ENCODE results near the gene CREB3. TPM values are rescaled to one million over a fixed set of nuclear protein-coding genes. Genes with fewer than 3 reads are reported as not detected.
A peak's percentile ranks its signal among the peaks of the same experiment; 100 is the strongest.

CREB3 gene
- total and polyA plus RNA-seq, 9 of the 15 experiments (the other 6 are each of a cell fraction or from before 2014, with no cell fraction given), result 5.7 to 18.3 (median 14.9) TPM

GRCh38 chr9:35728041-35728971 is 4.2 kb upstream of the CREB3 start (continued):
- TF ChIP-seq, protein P1, sequence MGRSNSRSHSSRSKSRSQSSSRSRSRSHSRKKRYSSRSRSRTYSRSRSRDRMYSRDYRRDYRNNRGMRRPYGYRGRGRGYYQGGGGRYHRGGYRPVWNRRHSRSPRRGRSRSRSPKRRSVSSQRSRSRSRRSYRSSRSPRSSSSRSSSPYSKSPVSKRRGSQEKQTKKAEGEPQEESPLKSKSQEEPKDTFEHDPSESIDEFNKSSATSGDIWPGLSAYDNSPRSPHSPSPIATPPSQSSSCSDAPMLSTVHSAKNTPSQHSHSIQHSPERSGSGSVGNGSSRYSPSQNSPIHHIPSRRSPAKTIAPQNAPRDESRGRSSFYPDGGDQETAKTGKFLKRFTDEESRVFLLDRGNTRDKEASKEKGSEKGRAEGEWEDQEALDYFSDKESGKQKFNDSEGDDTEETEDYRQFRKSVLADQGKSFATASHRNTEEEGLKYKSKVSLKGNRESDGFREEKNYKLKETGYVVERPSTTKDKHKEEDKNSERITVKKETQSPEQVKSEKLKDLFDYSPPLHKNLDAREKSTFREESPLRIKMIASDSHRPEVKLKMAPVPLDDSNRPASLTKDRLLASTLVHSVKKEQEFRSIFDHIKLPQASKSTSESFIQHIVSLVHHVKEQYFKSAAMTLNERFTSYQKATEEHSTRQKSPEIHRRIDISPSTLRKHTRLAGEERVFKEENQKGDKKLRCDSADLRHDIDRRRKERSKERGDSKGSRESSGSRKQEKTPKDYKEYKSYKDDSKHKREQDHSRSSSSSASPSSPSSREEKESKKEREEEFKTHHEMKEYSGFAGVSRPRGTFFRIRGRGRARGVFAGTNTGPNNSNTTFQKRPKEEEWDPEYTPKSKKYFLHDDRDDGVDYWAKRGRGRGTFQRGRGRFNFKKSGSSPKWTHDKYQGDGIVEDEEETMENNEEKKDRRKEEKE (IDR thresholded peaks at IDR 0.05; ENCODE audit: borderline replicate concordance in 1 of 2, control insufficient read depth in 1 of 2, low read depth in 2 of 2, low read length in 1 of 2), result no peak
- no peak for TF ChIP-seq ZNF134 (CRISPR knock-in tag; conservative IDR thresholded peaks at IDR 0.05)
- TF ChIP-seq CEBPG (CRISPR knock-in tag; IDR thresholded peaks at IDR 0.05), result 0 out of 2 replicates have a peak, but pooled peaks have one; percentile 17
- peak; percentile 39; a peak in 2 of 4 replicates for TF ChIP-seq CEBPG (tag; conservative IDR thresholded peaks at IDR 0.05 in 1 of 2, IDR thresholded peaks at IDR 0.05 in 1 of 2)
- TF ChIP-seq U2AF2 (optimal IDR thresholded peaks at IDR 0.05; ENCODE audit: low read depth, low read length), result no peak
- TF ChIP-seq NR2C1 (IDR thresholded peaks at IDR 0.05), result peak; percentile 37; the same call in 1 of the 2 replicates
- TF ChIP-seq NR2C1 (tag; IDR thresholded peaks at IDR 0.05), result peak; percentile 44
- TF ChIP-seq PRMT5 (CRISPR knock-in tag; IDR thresholded peaks at IDR 0.05), result no peak
- TF ChIP-seq ZNF668 (CRISPR knock-in tag; IDR thresholded peaks at IDR 0.05), result no peak
- no peak; a peak in 1 of 4 replicates for TF ChIP-seq UBTF (IDR thresholded peaks at IDR 0.05; ENCODE audit: borderline replicate concordance in 1 of 2, low read depth in 2 of 2, low read length in 2 of 2)
- TF ChIP-seq, protein P2, sequence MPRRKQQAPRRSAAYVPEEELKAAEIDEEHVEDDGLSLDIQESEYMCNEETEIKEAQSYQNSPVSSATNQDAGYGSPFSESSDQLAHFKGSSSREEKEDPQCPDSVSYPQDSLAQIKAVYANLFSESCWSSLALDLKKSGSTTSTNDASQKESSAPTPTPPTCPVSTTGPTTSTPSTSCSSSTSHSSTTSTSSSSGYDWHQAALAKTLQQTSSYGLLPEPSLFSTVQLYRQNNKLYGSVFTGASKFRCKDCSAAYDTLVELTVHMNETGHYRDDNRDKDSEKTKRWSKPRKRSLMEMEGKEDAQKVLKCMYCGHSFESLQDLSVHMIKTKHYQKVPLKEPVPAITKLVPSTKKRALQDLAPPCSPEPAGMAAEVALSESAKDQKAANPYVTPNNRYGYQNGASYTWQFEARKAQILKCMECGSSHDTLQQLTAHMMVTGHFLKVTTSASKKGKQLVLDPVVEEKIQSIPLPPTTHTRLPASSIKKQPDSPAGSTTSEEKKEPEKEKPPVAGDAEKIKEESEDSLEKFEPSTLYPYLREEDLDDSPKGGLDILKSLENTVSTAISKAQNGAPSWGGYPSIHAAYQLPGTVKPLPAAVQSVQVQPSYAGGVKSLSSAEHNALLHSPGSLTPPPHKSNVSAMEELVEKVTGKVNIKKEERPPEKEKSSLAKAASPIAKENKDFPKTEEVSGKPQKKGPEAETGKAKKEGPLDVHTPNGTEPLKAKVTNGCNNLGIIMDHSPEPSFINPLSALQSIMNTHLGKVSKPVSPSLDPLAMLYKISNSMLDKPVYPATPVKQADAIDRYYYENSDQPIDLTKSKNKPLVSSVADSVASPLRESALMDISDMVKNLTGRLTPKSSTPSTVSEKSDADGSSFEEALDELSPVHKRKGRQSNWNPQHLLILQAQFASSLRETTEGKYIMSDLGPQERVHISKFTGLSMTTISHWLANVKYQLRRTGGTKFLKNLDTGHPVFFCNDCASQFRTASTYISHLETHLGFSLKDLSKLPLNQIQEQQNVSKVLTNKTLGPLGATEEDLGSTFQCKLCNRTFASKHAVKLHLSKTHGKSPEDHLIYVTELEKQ (CRISPR knock-in tag; IDR thresholded peaks at IDR 0.05), result no peak
- TF ChIP-seq ZNF764 (CRISPR knock-in tag; IDR thresholded peaks at IDR 0.05; ENCODE audit: low read depth), result no peak
- TF ChIP-seq, protein P3, sequence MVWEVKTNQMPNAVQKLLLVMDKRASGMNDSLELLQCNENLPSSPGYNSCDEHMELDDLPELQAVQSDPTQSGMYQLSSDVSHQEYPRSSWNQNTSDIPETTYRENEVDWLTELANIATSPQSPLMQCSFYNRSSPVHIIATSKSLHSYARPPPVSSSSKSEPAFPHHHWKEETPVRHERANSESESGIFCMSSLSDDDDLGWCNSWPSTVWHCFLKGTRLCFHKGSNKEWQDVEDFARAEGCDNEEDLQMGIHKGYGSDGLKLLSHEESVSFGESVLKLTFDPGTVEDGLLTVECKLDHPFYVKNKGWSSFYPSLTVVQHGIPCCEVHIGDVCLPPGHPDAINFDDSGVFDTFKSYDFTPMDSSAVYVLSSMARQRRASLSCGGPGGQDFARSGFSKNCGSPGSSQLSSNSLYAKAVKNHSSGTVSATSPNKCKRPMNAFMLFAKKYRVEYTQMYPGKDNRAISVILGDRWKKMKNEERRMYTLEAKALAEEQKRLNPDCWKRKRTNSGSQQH (CRISPR knock-in tag; IDR thresholded peaks at IDR 0.05), result 0 out of 2 replicates have a peak, but pooled peaks have one; percentile 38
- no peak for TF ChIP-seq SP1 (CRISPR knock-in tag; IDR thresholded peaks at IDR 0.05)
